GM12891 (cell line): Measurements from ENCODE around the gene HTT.
"Not testable (repeated sequence)": the region's sequence is repeated elsewhere in the genome, so short reads cannot be mapped to it uniquely, and the experiment has no call there.

Experiments
- DNase-seq: peaks from one replicate; pipeline ENCODE4 v3.0.0; 2011; ENCODE audit warnings: low spot score; ENCODE audit not compliant: insufficient read length
- FAIRE-seq: peaks from 2 replicates; lab custom pipeline; 2011; peaks lifted over from hg19 to GRCh38; lab: Jason Lieb, UNC
- PAX5 ChIP-seq: IDR thresholded peaks from 2 replicates; pipeline ENCODE4 v1.6.1; 2011; ENCODE audit warnings: low read length, moderate library complexity, mild to moderate bottlenecking; ENCODE audit not compliant: insufficient read depth, severe bottlenecking
- POLR2A ChIP-seq: IDR thresholded peaks from 2 replicates; pipeline ENCODE4 v1.6.1; 2011; ENCODE audit warnings: low read depth, low read length, control low read depth
- POLR2AphosphoS5 ChIP-seq: IDR thresholded peaks from 2 replicates; pipeline ENCODE4 v1.6.1; 2011; ENCODE audit warnings: low read depth, low read length, control low read depth
- POU2F2 ChIP-seq: IDR thresholded peaks from 2 replicates; pipeline ENCODE4 v1.6.1; 2011; ENCODE audit warnings: low read depth, mild to moderate bottlenecking, control low read depth, low read length, moderate library complexity
- SPI1 ChIP-seq: IDR thresholded peaks from 2 replicates; pipeline ENCODE4 v1.6.1; 2011; ENCODE audit warnings: low read depth, low read length, control low read depth
- TAF1 ChIP-seq: IDR thresholded peaks from 2 replicates; pipeline ENCODE4 v1.6.1; 2011; ENCODE audit warnings: low read depth, low read length, control low read depth

HTT gene

GRCh38 chr4:3135155-3136011 is 60.9 kb downstream of the HTT start:
- DNase-seq = no peak
- FAIRE-seq = no peak

GRCh38 chr4:3136454-3136853 is 62.0 kb downstream of the HTT start:
- TF ChIP-seq POLR2AphosphoS5 = no peak
- no peak for TF ChIP-seq PAX5
- TF ChIP-seq TAF1 = no peak
- no peak for TF ChIP-seq SPI1
- FAIRE-seq = no peak
- no peak for DNase-seq

More at GRCh38 chr4:3135155-3136011, 60.9 kb downstream of the HTT start:
- TF ChIP-seq POLR2AphosphoS5 = no peak
- TF ChIP-seq TAF1 = no peak
- no peak for TF ChIP-seq POU2F2
- TF ChIP-seq SPI1 = no peak

- FAIRE-seq (no peak), DNase-seq (no peak)
- TF ChIP-seq POLR2A = no peak
Measured at GRCh38 chr4:3137908-3138307, 63.4 kb downstream of the HTT start.

GRCh38 chr4:3145234-3145924 is 70.9 kb downstream of the HTT start:
- DNase-seq (no peak), FAIRE-seq (no peak)
- no peak for TF ChIP-seq PAX5

GRCh38 chr4:3148926-3149325 is 74.4 kb downstream of the HTT start:
- TF ChIP-seq PAX5 (no peak), POLR2A (no peak), POU2F2 (no peak), TAF1 (no peak), POLR2AphosphoS5 (no peak), SPI1 (no peak)
- FAIRE-seq (no peak), DNase-seq (no peak)

- not testable (repeated sequence) for DNase-seq, FAIRE-seq
Measured at GRCh38 chr4:3151238-3151637, 76.8 kb downstream of the HTT start.

GRCh38 chr4:3157366-3157765 is 82.9 kb downstream of the HTT start:
- no peak for DNase-seq
- no peak for TF ChIP-seq POU2F2
- TF ChIP-seq POLR2A = no peak
- TF ChIP-seq POLR2AphosphoS5 = no peak
- no peak for TF ChIP-seq SPI1
- TF ChIP-seq PAX5 = no peak
- no peak for TF ChIP-seq TAF1
- FAIRE-seq = no peak

GRCh38 chr4:3158841-3159240 is 84.4 kb downstream of the HTT start:
- FAIRE-seq = no peak
- DNase-seq = no peak
- TF ChIP-seq SPI1 = no peak
- TF ChIP-seq TAF1 = no peak
- no peak for TF ChIP-seq POLR2A

GRCh38 chr4:3160438-3160837 is 86.0 kb downstream of the HTT start:
- FAIRE-seq (no peak), DNase-seq (no peak)
- TF ChIP-seq POU2F2 (no peak), POLR2A (no peak), TAF1 (no peak), POLR2AphosphoS5 (no peak)

- not testable (repeated sequence) for FAIRE-seq, DNase-seq
Measured at GRCh38 chr4:3161044-3161443, 86.6 kb downstream of the HTT start.

GRCh38 chr4:3166434-3166833 is 92.0 kb downstream of the HTT start:
- not testable (repeated sequence) for FAIRE-seq, DNase-seq

GRCh38 chr4:3168029-3168428 is 93.5 kb downstream of the HTT start:
- no peak for DNase-seq
- no peak for FAIRE-seq
- TF ChIP-seq POU2F2 (no peak), SPI1 (no peak)
